DND-41 (cell line): ENCODE results near the gene COG5.

Source experiments
- ATAC-seq: fragments of 200-7000 bp; cut with Tn5 transposase; 3 replicates; pipeline ENCODE4 v1.9.1; 2021; ENCODE audit warnings: low read depth; ENCODE audit not compliant: insufficient read depth
- DNase-seq: peaks from one replicate; pipeline ENCODE4 v3.0.0-alpha.2; 2020
- H2AFZ ChIP-seq: 2 replicates; pipeline ENCODE4 v1.6.0; 2012; ENCODE audit warnings: low read depth, low read length
- H3K27ac ChIP-seq: 2 replicates; pipeline ENCODE4 v1.5.1; 2012; ENCODE audit warnings: low read length, inconsistent platforms
- H3K27me3 ChIP-seq: fragments of 200-600 bp; sonication (generic); 2 replicates; pipeline ENCODE4 v1.6.0; 2012; ENCODE audit warnings: low read length, mild to moderate bottlenecking, inconsistent platforms; ENCODE audit not compliant: insufficient read depth, poor library complexity
- H3K36me3 ChIP-seq: 2 replicates; pipeline ENCODE4 v1.5.1; 2012; ENCODE audit warnings: low read length, inconsistent platforms; ENCODE audit not compliant: insufficient read depth
- H3K4me1 ChIP-seq: 2 replicates; pipeline ENCODE4 v1.5.1; 2012; ENCODE audit warnings: mild to moderate bottlenecking, low read length; ENCODE audit not compliant: insufficient read depth
- H3K4me2 ChIP-seq: 2 replicates; pipeline ENCODE4 v1.6.0; 2012; ENCODE audit warnings: mild to moderate bottlenecking, moderate library complexity, low read length, inconsistent platforms; ENCODE audit not compliant: insufficient read depth
- H3K4me3 ChIP-seq, 2 experiments: fragments of 200-600 bp in 1 of 2; shearing (Covaris generic) in 1 of 2; 2 replicates each; pipeline ENCODE4 v1.5.1; 2012 to 2016; ENCODE audit warnings: inconsistent platforms in 2 of 2, low read length in 2 of 2, mild to moderate bottlenecking in 2 of 2, low read depth in 1 of 2, moderate library complexity in 1 of 2
- H3K79me2 ChIP-seq: 2 replicates; pipeline ENCODE4 v1.6.0; 2012; ENCODE audit warnings: low read length, inconsistent platforms; ENCODE audit not compliant: insufficient read depth
- H3K9ac ChIP-seq: 2 replicates; pipeline ENCODE4 v1.6.0; 2012; ENCODE audit warnings: low read depth, mild to moderate bottlenecking, inconsistent platforms, low read length, moderate library complexity
- H3K9me3 ChIP-seq: 2 replicates; pipeline ENCODE4 v1.5.1; 2012; ENCODE audit warnings: low read length, moderate library complexity, mild to moderate bottlenecking, inconsistent platforms; ENCODE audit not compliant: insufficient read depth, severe bottlenecking
- H4K20me1 ChIP-seq: 2 replicates; pipeline ENCODE4 v1.6.0; 2012; ENCODE audit warnings: low read length; ENCODE audit not compliant: insufficient read depth
- EZH2 ChIP-seq: IDR thresholded peaks from 3 replicates; pipeline ENCODE4 v1.6.1; 2012; ENCODE audit warnings: borderline replicate concordance, low read depth, mild to moderate bottlenecking, moderate library complexity, low read length, inconsistent platforms; ENCODE audit not compliant: severe bottlenecking
- TF ChIP-seq, protein P1 (sequence below): IDR thresholded peaks from 2 replicates; pipeline ENCODE4 v1.5.1; 2012; ENCODE audit warnings: borderline replicate concordance, low read length, moderate library complexity, mild to moderate bottlenecking; ENCODE audit not compliant: poor library complexity, severe bottlenecking; ENCODE audit errors: extremely low read depth

Gene COG5

DNA sequence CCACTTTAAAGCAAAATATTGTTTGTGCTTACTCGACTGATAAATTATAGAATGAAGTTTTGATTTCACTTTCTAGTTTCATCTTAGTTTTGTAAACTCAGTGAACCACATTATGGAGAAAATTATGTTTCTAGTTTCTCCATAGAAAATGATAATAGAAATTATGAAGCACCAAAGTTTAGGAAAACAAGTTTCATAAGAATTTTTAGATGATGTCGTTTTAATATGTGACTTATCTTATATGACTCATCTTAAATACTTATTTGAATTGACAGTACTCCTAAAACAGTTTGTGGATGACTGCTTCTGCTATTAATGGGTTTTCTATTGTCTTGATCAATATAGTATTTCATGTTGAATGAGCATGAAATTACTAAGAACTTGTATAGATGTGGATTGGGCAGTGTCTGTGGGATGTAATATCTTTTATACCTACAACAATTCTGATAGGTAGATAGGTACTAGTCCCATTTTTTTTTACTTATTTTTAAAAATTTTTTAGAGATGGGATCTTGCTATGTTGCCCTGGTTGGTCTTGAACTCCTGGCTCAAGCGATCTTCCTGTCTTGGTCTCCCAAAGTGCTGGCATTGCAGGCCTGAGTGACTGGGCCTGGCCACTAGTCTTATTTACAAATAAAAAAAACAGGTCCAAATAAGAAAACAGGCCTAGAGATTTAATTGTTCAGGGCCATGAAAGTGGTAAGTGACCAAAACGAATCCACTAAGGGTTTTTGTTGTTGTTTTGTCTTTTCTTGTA, 391.3 kb downstream of the COG5 start:
- Histone ChIP-seq H3K4me1 (peaks cover 18% of the 10 kb centered on the region), H2AFZ (no peak overlapping the region), H3K9ac (no peak overlapping the region), H3K36me3 (peaks cover 3% of the 10 kb centered on the region; the same call in 1 of the 2 replicates), H3K27me3 (no peaks in the 10 kb centered on the region), H3K27ac (no peak overlapping the region), H4K20me1 (peaks cover 34% of the 10 kb centered on the region), H3K4me2 (no peak overlapping the region), H3K9me3 (no peaks in the 10 kb centered on the region), H3K4me3 (no peak overlapping the region), H3K79me2 (peaks cover 81% of the 10 kb centered on the region)
- no peak for TF ChIP-seq EZH2
- TF ChIP-seq, protein P1, sequence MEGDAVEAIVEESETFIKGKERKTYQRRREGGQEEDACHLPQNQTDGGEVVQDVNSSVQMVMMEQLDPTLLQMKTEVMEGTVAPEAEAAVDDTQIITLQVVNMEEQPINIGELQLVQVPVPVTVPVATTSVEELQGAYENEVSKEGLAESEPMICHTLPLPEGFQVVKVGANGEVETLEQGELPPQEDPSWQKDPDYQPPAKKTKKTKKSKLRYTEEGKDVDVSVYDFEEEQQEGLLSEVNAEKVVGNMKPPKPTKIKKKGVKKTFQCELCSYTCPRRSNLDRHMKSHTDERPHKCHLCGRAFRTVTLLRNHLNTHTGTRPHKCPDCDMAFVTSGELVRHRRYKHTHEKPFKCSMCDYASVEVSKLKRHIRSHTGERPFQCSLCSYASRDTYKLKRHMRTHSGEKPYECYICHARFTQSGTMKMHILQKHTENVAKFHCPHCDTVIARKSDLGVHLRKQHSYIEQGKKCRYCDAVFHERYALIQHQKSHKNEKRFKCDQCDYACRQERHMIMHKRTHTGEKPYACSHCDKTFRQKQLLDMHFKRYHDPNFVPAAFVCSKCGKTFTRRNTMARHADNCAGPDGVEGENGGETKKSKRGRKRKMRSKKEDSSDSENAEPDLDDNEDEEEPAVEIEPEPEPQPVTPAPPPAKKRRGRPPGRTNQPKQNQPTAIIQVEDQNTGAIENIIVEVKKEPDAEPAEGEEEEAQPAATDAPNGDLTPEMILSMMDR, result no peak
- ATAC-seq, result no peak
- no peak for DNase-seq

DNA sequence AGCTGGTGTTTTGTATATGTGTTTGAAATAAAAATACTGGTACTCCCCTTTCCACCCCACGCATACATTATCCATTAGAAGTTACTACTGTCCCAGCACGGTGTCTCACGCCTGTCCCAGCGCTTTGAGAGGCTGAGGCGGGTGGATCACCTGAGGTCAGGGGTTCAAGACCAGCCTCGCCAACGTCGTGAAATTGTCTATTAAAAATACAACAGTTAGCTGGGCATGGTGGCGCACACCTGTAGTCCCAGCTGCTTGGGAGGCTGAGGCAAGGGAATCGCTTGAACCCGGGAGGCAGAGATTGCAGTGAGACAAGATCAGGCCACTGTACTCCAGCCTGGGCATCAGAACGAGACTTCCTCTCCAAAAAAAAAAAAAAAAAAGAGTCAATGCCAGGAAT, 392.2 kb downstream of the COG5 start:
- DNase-seq, result no peak
- Histone ChIP-seq H3K4me1 (peaks cover 27% of the 10 kb centered on the region), H3K36me3 (peaks cover 3% of the 10 kb centered on the region; the same call in 1 of the 2 replicates), H3K27ac (no peak overlapping the region), H3K4me2 (no peak overlapping the region), H3K9me3 (no peaks in the 10 kb centered on the region), H3K9ac (no peak overlapping the region), H4K20me1 (peaks cover 32% of the 10 kb centered on the region), H3K79me2 (peaks cover 72% of the 10 kb centered on the region), H3K27me3 (no peaks in the 10 kb centered on the region), H3K4me3 (no peak overlapping the region), H2AFZ (no peak overlapping the region)
- ATAC-seq, result no peak
- TF ChIP-seq, protein P1, result no peak
- TF ChIP-seq EZH2, result no peak

DNA sequence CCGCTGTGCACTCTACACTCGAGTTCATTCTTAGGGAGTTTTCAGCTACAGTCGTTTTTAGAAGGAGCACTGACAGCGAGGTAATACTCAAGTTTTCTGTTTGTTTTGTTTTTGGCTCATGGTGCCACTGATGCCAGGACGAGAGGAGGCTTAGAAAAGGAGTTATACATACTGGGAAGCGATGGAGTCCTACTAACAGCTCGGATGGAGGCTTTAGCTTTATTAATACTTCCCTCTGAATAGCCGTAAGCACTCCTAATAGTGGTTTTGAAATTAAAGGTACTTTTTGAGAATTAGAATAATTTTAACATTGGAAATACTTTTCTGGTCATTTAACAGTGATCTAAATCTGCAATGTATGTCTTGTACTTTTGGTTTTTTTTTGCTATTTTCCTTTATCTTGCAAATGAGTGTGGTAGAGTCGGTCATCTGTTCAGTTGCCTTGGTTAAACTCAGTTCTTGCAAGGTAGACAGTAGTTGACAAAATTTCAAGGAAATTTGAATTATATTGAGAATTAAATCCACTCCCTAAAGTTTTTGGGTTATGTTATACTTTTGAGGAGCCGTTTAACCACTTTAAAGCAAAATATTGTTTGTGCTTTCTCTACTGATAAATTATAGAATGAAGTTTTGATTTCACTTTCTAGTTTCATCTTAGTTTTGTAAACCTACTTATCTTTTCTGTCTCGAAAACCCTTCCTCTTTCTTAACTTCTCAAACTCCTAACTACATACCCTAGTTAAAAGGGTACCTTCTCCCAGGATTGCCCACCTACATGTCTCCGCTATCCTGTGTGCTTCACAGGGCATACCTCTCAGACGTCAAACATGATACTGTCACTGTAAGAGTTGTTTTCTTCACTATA, 393.4 kb downstream of the COG5 start:
- DNase-seq (no peak), ATAC-seq (no peak)
- Histone ChIP-seq H3K9me3 (no peaks in the 10 kb centered on the region), H4K20me1 (peaks cover 31% of the 10 kb centered on the region), H3K4me1 (peaks cover 32% of the 10 kb centered on the region), H3K4me3 (peak overlapping the region; percentile 74 to 83), H2AFZ (peak overlapping the region; percentile 82), H3K36me3 (peaks cover 3% of the 10 kb centered on the region; the same call in 1 of the 2 replicates), H3K27me3 (peaks cover 2% of the 10 kb centered on the region), H3K27ac (peak overlapping the region; percentile 89), H3K79me2 (peaks cover 61% of the 10 kb centered on the region), H3K9ac (peak overlapping the region; percentile 71), H3K4me2 (peak overlapping the region; percentile 93)
- TF ChIP-seq, protein P1, result no peak
- no peak for TF ChIP-seq EZH2
